Keratinocyte (primary cell): ENCODE data around the gene CD200R1.

ENCODE experiments used
- EZH2 ChIP-seq: IDR thresholded peaks from one replicate; pipeline ENCODE4 v1.6.1; 2012; ENCODE audit warnings: inconsistent platforms, mild to moderate bottlenecking, low read length, moderate library complexity
- TF ChIP-seq, protein P1 (sequence below), 3 experiments: IDR thresholded peaks in 1 of 3; conservative IDR thresholded peaks in 1 of 3; optimal IDR thresholded peaks in 1 of 3; 2 replicates in 2 of 3; 3 replicates in 1 of 3; pipeline versions ENCODE3 to v1.5.1; 2011; ENCODE audit warnings: low read length in 3 of 3, mild to moderate bottlenecking in 3 of 3, moderate library complexity in 2 of 3, control low read depth in 1 of 3, inconsistent platforms in 1 of 3; ENCODE audit not compliant: insufficient read depth in 2 of 3; ENCODE audit errors: extremely low read depth in 1 of 3

- TF ChIP-seq, protein P1, sequence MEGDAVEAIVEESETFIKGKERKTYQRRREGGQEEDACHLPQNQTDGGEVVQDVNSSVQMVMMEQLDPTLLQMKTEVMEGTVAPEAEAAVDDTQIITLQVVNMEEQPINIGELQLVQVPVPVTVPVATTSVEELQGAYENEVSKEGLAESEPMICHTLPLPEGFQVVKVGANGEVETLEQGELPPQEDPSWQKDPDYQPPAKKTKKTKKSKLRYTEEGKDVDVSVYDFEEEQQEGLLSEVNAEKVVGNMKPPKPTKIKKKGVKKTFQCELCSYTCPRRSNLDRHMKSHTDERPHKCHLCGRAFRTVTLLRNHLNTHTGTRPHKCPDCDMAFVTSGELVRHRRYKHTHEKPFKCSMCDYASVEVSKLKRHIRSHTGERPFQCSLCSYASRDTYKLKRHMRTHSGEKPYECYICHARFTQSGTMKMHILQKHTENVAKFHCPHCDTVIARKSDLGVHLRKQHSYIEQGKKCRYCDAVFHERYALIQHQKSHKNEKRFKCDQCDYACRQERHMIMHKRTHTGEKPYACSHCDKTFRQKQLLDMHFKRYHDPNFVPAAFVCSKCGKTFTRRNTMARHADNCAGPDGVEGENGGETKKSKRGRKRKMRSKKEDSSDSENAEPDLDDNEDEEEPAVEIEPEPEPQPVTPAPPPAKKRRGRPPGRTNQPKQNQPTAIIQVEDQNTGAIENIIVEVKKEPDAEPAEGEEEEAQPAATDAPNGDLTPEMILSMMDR (optimal IDR thresholded peaks at IDR 0.05 in 1 of 3, IDR thresholded peaks at IDR 0.05 in 1 of 3, conservative IDR thresholded peaks at IDR 0.05 in 1 of 3; ENCODE audit: extremely low read depth in 1 of 3, insufficient read depth in 2 of 3, low read length in 3 of 3) = no peak
- TF ChIP-seq EZH2 = no peak
Measured at GRCh38 chr3:112889357-112889756, 85.5 kb downstream of the CD200R1 start.
